ENCODE measurements around the gene AGAP1. TPM values are rescaled to one million over a fixed set of nuclear protein-coding genes. Genes with fewer than 3 reads are reported as not detected.
"Not testable (repeated sequence)": the region's sequence is repeated elsewhere in the genome, so short reads cannot be mapped to it uniquely, and the experiment has no call there.

AGAP1 gene
- total and polyA plus RNA-seq, 4 donors: 36.1 to 79.4 (median 52.6) TPM

DNA sequence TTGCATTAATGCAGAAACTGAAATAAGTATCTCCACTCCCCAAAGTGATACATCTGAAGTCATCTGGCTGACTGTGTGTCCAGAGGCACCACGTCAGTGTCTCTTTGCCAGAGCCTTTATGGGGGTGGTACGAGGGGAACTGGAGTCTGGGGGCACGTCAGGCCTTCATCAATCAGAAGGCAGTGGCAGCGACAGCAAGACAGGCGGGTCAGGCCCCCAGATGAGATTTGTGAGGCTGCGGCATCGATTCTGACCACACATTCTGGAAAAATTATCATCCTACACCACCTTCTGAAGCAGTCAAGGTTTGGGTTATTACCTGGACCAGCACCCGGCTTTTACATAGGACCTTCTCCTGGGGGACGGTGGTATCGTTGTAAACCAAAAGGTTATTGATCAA is 450.7 kb downstream of the AGAP1 start:
- no peak for DNase-seq (ENCODE audit: low read depth in 4 of 6, low spot score in 6 of 6)
- 87% methylated on average over 5 of the region's 10 CpGs for WGBS (ENCODE audit: insufficient coverage)
- H3K27me3 ChIP-seq (ENCODE audit: control insufficient read depth, insufficient read depth, low read length): no peaks in the 10 kb centered on the region
- peaks cover 21% of the 10 kb centered on the region for H3K36me3 ChIP-seq (ENCODE audit: control insufficient read depth, insufficient read depth, low read length)
- H3K27ac ChIP-seq (ENCODE audit: low read depth, low read length): no peak overlapping the region
- no peaks in the 10 kb centered on the region for H3K4me1 ChIP-seq (ENCODE audit: control insufficient read depth, insufficient read depth, low read length)
- H3K9me3 ChIP-seq (ENCODE audit: control insufficient read depth, insufficient read depth, low read length): no peaks in the 10 kb centered on the region
- no peak overlapping the region for H3K4me3 ChIP-seq (ENCODE audit: low read depth, low read length)

DNA sequence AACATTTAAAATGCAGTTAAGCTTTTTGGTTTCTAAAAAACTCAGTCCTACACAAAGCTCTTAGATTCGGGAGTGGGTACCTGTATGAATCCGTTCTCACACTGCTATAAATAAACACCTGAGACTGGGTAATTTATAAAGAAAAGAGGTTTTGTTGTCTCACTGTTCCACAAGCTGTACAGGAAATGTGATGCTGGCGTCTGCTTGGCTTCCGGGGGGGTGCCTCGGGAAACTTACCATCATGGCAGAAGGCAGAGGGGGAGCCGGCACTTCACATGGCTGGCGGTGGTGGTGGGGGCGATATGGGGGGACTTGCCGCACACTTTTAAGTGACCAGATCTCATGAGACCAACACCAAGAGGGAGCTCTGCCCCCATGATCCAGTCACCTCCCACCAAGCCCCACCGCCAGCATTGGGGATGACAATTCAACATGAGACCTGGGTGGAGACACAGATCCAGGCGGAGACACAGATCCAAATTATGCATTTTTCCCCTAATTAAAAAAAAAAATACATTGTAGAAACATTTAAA is 451.8 kb downstream of the AGAP1 start:
- Histone ChIP-seq H3K4me3 (ENCODE audit: low read depth, low read length) (no peak overlapping the region), H3K36me3 (ENCODE audit: control insufficient read depth, insufficient read depth, low read length) (peaks cover 15% of the 10 kb centered on the region), H3K27me3 (ENCODE audit: control insufficient read depth, insufficient read depth, low read length) (no peaks in the 10 kb centered on the region), H3K27ac (ENCODE audit: low read depth, low read length) (no peak overlapping the region), H3K9me3 (ENCODE audit: control insufficient read depth, insufficient read depth, low read length) (no peaks in the 10 kb centered on the region), H3K4me1 (ENCODE audit: control insufficient read depth, insufficient read depth, low read length) (peaks cover 5% of the 10 kb centered on the region)
- WGBS (ENCODE audit: insufficient coverage): 81% methylated on average over 6 of the region's 11 CpGs
- no peak for DNase-seq (ENCODE audit: low read depth in 4 of 6, low spot score in 6 of 6)

DNA sequence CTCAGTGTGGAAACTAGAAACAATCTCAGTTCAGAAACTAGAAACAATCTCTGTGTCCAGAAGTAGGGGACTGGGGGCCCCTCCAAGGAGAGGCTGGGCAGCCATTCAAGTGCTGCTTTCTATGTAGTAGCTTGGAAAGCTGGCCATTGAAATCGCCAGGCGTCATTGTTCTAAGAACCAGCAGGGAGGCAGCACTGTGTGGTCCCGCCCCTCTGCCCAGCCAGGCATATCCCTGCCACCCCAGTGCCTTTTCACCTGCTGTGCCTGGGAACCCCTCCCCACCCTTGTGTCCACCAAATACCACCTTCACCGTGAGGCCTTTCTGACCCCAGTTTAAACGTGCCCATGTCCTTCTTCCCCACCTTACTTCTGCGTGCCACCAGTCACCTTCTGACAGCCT is 452.7 kb downstream of the AGAP1 start:
- WGBS (ENCODE audit: insufficient coverage): 65% methylated on average over 5 of the region's 6 CpGs
- Histone ChIP-seq H3K4me1 (ENCODE audit: control insufficient read depth, insufficient read depth, low read length) (peaks cover 5% of the 10 kb centered on the region), H3K27me3 (ENCODE audit: control insufficient read depth, insufficient read depth, low read length) (no peaks in the 10 kb centered on the region), H3K36me3 (ENCODE audit: control insufficient read depth, insufficient read depth, low read length) (peaks cover 12% of the 10 kb centered on the region), H3K4me3 (ENCODE audit: low read depth, low read length) (no peak overlapping the region), H3K9me3 (ENCODE audit: control insufficient read depth, insufficient read depth, low read length) (no peaks in the 10 kb centered on the region), H3K27ac (ENCODE audit: low read depth, low read length) (no peak overlapping the region)
- no peak for DNase-seq (ENCODE audit: low read depth in 4 of 6, low spot score in 6 of 6)

DNA sequence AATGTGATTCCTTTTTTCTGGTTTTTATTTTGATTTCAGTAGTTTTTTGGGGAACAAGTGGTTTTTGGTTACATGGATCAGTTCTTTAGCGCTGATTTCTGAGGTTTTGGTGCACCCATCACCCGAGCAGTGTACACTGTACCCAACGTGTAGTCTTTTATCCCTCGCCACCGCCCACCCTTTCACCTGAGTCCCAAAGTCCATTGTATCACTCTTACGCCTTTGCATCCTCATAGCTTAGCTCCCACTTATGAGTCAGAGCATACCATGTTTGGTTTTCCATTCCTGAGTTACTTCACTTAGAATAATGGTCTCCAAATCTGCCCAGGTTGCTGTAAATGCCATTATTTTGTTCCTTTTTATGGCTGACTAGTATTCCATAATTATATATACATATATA is 453.2 kb downstream of the AGAP1 start:
- WGBS (ENCODE audit: insufficient coverage): 100% methylated on average over 2 of the region's 6 CpGs
- not testable (repeated sequence) for H3K4me3 ChIP-seq (ENCODE audit: low read depth, low read length); DNase-seq (ENCODE audit: low read depth in 4 of 6, low spot score in 6 of 6)

DNA sequence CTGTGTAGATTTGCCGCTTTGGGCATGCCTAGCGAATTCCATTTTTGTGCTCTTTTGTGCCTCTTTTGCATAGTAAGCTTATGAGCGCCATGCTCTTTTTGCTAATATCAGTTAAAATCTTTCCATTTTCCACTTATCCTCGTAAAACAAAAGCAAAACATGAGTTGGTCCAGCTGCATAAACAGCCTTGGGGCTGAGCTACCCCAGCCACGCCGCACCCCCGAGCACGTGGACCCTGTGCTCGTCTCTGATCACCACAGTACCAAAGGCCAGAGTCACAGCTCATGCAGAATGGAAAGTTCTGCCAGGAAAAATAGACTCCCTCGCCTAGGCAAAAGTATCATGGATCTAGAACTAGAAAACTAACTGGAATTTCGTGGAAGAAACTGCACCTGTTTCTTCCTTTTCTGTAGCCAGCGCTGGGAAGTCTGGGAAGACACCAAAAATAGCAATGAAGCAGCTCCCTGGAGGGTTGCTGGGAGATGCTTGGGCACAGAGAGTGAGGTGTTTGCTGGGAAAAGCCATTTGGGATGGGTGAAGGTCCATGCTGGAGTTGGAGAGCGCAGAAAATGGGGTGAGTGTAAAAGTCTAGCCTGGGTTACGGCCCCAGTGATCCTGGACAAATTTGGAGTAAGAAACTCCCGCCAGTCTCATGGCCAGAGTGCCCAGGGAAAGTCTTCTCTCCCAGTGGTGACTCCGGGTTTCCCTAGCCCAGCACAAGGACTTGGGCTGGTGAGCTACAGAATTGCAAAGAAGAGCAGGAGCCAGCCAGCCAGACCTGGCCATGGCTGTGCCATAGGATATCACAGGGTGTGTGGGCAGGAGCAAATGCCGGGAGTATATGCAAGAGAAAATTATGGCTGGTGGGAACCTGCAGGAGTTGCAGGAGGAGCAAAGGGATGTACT is 456.0 kb downstream of the AGAP1 start:
- no peak for DNase-seq (ENCODE audit: low read depth in 4 of 6, low spot score in 6 of 6)
- 84% methylated on average over 16 of the region's 17 CpGs for WGBS (ENCODE audit: insufficient coverage)
- Histone ChIP-seq H3K9me3 (ENCODE audit: control insufficient read depth, insufficient read depth, low read length) (no peaks in the 10 kb centered on the region), H3K36me3 (ENCODE audit: control insufficient read depth, insufficient read depth, low read length) (peaks cover 9% of the 10 kb centered on the region), H3K27ac (ENCODE audit: low read depth, low read length) (no peak overlapping the region), H3K4me3 (ENCODE audit: low read depth, low read length) (no peak overlapping the region), H3K27me3 (ENCODE audit: control insufficient read depth, insufficient read depth, low read length) (no peaks in the 10 kb centered on the region), H3K4me1 (ENCODE audit: control insufficient read depth, insufficient read depth, low read length) (peaks cover 5% of the 10 kb centered on the region)

More for the DNA sequence above, 453.2 kb downstream of the AGAP1 start:
- H3K9me3 ChIP-seq (ENCODE audit: control insufficient read depth, insufficient read depth, low read length); H3K4me1 ChIP-seq (ENCODE audit: control insufficient read depth, insufficient read depth, low read length); H3K36me3 ChIP-seq (ENCODE audit: control insufficient read depth, insufficient read depth, low read length); H3K27me3 ChIP-seq (ENCODE audit: control insufficient read depth, insufficient read depth, low read length); H3K27ac ChIP-seq (ENCODE audit: low read depth, low read length): not testable (repeated sequence)

DNA sequence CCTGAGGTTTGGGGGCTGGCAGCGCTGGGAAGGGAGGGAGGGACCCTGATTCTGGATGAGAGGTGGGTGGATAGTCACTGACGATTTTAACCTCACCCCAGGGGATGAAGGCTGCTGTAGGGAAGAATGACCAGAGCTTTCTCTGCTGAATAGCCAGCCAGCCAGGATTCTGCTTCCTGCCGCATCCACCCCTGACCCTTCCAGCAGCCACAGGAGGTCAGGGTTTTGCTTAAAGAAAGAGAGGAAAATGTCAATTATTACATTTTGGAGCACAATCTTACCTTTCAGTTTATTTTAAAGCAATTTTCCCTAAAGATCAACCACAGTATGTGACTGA is 456.6 kb downstream of the AGAP1 start:
- no peaks in the 10 kb centered on the region for H3K9me3 ChIP-seq (ENCODE audit: control insufficient read depth, insufficient read depth, low read length)
- WGBS (ENCODE audit: insufficient coverage): 67% methylated on average over 2 of the region's 3 CpGs

DNA sequence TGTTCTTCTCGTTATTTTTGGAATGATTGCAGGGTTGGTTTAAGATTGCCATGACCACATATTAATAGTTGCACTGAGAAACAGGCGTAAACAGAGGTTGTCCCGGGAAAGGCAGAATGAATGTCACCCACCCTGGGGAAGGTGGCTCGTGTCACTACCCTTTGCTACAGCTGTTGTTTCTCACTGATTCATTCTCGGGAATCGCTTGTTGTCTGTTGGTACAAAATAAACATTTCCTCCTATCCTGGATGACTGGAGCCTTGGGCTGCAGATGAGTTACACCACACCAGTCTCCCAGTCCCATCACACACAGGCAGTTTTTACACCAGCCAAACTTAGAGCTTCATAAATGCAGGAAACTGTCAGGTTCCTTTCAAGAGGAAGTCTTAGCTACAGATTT is 457.6 kb downstream of the AGAP1 start:
- 100% methylated on average over 3 of the region's 6 CpGs for WGBS (ENCODE audit: insufficient coverage)
- peaks cover 9% of the 10 kb centered on the region for H3K36me3 ChIP-seq (ENCODE audit: control insufficient read depth, insufficient read depth, low read length)
- no peak for DNase-seq (ENCODE audit: low read depth in 4 of 6, low spot score in 6 of 6)
- no peaks in the 10 kb centered on the region for H3K9me3 ChIP-seq (ENCODE audit: control insufficient read depth, insufficient read depth, low read length)
- no peak overlapping the region for H3K27ac ChIP-seq (ENCODE audit: low read depth, low read length)
- H3K27me3 ChIP-seq (ENCODE audit: control insufficient read depth, insufficient read depth, low read length): no peaks in the 10 kb centered on the region
- H3K4me3 ChIP-seq (ENCODE audit: low read depth, low read length): no peak overlapping the region
- peaks cover 5% of the 10 kb centered on the region for H3K4me1 ChIP-seq (ENCODE audit: control insufficient read depth, insufficient read depth, low read length)

More for the DNA sequence above, 456.6 kb downstream of the AGAP1 start:
- no peak overlapping the region for H3K4me3 ChIP-seq (ENCODE audit: low read depth, low read length)
- H3K27ac ChIP-seq (ENCODE audit: low read depth, low read length): no peak overlapping the region
- H3K36me3 ChIP-seq (ENCODE audit: control insufficient read depth, insufficient read depth, low read length): peaks cover 9% of the 10 kb centered on the region
- no peak for DNase-seq (ENCODE audit: low read depth in 4 of 6, low spot score in 6 of 6)
- peaks cover 5% of the 10 kb centered on the region for H3K4me1 ChIP-seq (ENCODE audit: control insufficient read depth, insufficient read depth, low read length)
- no peaks in the 10 kb centered on the region for H3K27me3 ChIP-seq (ENCODE audit: control insufficient read depth, insufficient read depth, low read length)

DNA sequence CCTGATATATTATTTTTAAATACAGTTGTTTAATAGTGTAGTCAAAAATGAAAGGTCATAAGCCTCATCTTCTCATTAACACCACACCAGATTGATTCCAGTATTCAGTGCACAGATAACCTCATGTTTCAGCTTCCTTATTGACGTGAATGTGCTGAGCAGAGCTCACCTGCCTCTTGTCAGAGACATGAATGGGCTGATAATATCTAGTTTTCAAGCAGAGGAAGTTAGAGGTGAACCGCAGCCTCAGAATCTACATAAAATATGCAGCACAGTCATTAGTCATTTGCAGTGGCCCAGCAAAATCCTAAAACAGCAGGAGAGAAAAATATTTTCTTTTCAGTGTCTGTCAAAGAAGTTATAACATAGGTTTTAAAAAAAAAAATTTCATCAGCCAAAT is 458.1 kb downstream of the AGAP1 start:
- H3K4me3 ChIP-seq (ENCODE audit: low read depth, low read length): no peak overlapping the region
- H3K4me1 ChIP-seq (ENCODE audit: control insufficient read depth, insufficient read depth, low read length): peaks cover 5% of the 10 kb centered on the region
- no peaks in the 10 kb centered on the region for H3K9me3 ChIP-seq (ENCODE audit: control insufficient read depth, insufficient read depth, low read length)
- WGBS (ENCODE audit: insufficient coverage): no CpG with 5 or more reads among the region's 2 CpGs
- H3K27me3 ChIP-seq (ENCODE audit: control insufficient read depth, insufficient read depth, low read length): no peaks in the 10 kb centered on the region
- no peak for DNase-seq (ENCODE audit: low read depth in 4 of 6, low spot score in 6 of 6)
- peaks cover 9% of the 10 kb centered on the region for H3K36me3 ChIP-seq (ENCODE audit: control insufficient read depth, insufficient read depth, low read length)
- H3K27ac ChIP-seq (ENCODE audit: low read depth, low read length): no peak overlapping the region

DNA sequence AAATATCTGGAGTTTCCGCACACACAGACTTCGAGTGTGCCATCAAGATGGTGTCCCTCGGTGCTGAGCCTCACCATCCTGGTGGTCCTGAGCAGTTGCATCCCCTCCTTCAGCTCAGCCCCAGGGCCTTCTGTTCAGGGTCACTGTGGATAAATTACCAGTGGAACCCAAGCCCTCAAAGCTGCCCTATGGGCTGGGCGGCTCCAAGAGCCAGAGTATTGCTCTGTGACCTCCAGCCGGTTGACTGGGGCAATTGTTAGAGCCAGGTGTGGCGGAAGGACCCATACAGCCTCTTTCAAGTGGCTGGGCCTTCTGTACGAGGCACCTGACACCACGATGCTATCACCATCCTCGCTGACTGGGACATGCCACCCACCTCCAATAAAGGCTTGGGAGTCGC is 458.9 kb downstream of the AGAP1 start:
- H3K4me1 ChIP-seq (ENCODE audit: control insufficient read depth, insufficient read depth, low read length): peaks cover 5% of the 10 kb centered on the region
- no peaks in the 10 kb centered on the region for H3K27me3 ChIP-seq (ENCODE audit: control insufficient read depth, insufficient read depth, low read length)
- no peak for DNase-seq (ENCODE audit: low read depth in 4 of 6, low spot score in 6 of 6)
- H3K27ac ChIP-seq (ENCODE audit: low read depth, low read length): no peak overlapping the region
- H3K9me3 ChIP-seq (ENCODE audit: control insufficient read depth, insufficient read depth, low read length): no peaks in the 10 kb centered on the region
- no peak overlapping the region for H3K4me3 ChIP-seq (ENCODE audit: low read depth, low read length)
- WGBS (ENCODE audit: insufficient coverage): 89% methylated on average over 9 of the region's 10 CpGs
- peaks cover 9% of the 10 kb centered on the region for H3K36me3 ChIP-seq (ENCODE audit: control insufficient read depth, insufficient read depth, low read length)

DNA sequence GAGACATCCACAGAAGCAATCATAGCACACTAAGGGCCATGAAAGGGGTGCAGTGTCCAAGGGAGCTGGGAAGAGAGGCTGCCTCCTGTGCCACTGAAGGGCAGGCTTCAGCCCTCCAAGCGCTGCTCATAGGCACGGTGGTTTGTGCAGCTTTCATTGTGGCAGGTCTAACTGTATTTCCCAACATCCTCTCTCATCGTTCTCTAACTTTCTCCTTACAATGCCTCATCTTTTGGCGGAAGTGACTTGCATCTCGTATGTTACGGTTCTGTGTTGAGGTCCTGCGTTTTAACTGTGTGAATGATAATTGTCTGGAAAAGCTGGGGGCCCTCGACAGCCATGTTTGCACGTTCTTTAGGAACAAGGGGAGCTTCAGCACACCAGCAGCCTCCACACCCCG is 460.4 kb downstream of the AGAP1 start:
- Histone ChIP-seq H3K4me1 (ENCODE audit: control insufficient read depth, insufficient read depth, low read length) (peaks cover 18% of the 10 kb centered on the region), H3K36me3 (ENCODE audit: control insufficient read depth, insufficient read depth, low read length) (peaks cover 12% of the 10 kb centered on the region), H3K27ac (ENCODE audit: low read depth, low read length) (no peak overlapping the region), H3K9me3 (ENCODE audit: control insufficient read depth, insufficient read depth, low read length) (no peaks in the 10 kb centered on the region), H3K4me3 (ENCODE audit: low read depth, low read length) (no peak overlapping the region), H3K27me3 (ENCODE audit: control insufficient read depth, insufficient read depth, low read length) (no peaks in the 10 kb centered on the region)
- WGBS (ENCODE audit: insufficient coverage): 93% methylated on average over 4 of the region's 10 CpGs
- DNase-seq (ENCODE audit: low read depth in 4 of 6, low spot score in 6 of 6): no peak

All from spinal cord (tissue), 10 donors.